Measurements from ENCODE around the gene CRACDL.

- TF ChIP-seq, protein P1, sequence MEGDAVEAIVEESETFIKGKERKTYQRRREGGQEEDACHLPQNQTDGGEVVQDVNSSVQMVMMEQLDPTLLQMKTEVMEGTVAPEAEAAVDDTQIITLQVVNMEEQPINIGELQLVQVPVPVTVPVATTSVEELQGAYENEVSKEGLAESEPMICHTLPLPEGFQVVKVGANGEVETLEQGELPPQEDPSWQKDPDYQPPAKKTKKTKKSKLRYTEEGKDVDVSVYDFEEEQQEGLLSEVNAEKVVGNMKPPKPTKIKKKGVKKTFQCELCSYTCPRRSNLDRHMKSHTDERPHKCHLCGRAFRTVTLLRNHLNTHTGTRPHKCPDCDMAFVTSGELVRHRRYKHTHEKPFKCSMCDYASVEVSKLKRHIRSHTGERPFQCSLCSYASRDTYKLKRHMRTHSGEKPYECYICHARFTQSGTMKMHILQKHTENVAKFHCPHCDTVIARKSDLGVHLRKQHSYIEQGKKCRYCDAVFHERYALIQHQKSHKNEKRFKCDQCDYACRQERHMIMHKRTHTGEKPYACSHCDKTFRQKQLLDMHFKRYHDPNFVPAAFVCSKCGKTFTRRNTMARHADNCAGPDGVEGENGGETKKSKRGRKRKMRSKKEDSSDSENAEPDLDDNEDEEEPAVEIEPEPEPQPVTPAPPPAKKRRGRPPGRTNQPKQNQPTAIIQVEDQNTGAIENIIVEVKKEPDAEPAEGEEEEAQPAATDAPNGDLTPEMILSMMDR (optimal IDR thresholded peaks at IDR 0.05 in 1 of 3, IDR thresholded peaks at IDR 0.05 in 1 of 3, conservative IDR thresholded peaks at IDR 0.05 in 1 of 3; ENCODE audit: extremely low read depth in 1 of 3, insufficient read depth in 2 of 3, low read length in 3 of 3): no peak
- no peak for TF ChIP-seq EZH2 (IDR thresholded peaks at IDR 0.05; ENCODE audit: low read length)
Observed at GRCh38 chr2:98806236-98806697, 129.8 kb downstream of the CRACDL start.

Measured in keratinocyte (primary cell).